Stimulated activated naive CD8-positive, alpha-beta T cell treated with anti-CD3 and anti-CD28 coated beads, Interleukin-15, Interleukin-2, amounts not matched to agents 100 U/mL and 50 U/mL, for 24 hours (primary cell): ENCODE data around the gene TGFBR3.

Experiments
- ATAC-seq: fragments of 150-1000 bp; cut with Tn5 transposase; one replicate; pipeline ENCODE4 v1.10.0; 2021
- DNase-seq: peaks from one replicate; pipeline ENCODE4 v3.0.0; 2021

Gene TGFBR3

GRCh38 chr1:91640877-91641526 lies 244.9 kb downstream of the TGFBR3 start:
- DNase-seq: no peak
- no peak for ATAC-seq

DNA sequence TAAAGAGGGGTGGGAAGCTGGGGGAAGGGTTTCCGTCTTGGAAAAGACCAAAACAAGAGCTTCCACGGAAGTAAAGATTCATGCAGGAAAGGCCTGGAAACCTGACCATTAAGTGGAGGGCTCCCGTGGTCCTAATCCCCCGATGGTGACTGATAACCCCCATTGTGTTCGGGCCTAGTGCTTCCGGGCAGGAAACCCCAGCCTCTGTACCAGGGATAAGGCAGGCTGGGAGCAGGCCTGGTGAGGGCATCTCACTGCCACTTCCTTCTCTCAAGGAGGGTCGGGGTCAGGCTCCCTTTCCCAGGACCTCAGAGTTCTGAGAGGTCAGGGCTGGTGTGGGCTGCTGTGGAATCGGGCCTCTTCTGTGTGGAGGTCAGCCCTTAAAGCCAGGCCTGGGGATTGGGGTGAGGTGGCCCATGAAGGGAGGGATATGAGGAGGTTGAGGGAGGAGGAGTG lies 248.4 kb downstream of the TGFBR3 start:
- ATAC-seq: no peak
- no peak for DNase-seq

DNA sequence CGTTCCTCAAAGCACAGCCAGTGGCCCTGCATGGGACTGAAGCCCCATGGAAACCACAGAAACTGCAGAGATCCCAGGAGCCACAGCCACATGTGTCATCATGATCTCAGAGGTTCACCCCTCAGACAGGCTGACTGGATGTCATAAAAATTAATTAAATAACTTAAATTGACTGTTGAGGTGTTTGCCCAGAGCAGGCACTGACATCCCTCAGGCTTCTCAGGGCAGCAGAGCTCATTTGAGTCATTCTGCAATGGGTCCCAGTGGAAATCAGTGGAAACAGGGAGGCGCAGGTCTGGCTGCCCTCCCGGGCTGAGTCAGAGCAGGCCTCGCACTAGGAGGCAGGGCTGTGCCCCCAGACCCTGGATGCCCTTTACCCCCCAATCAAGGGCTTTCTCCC lies 250.2 kb downstream of the TGFBR3 start:
- no peak for ATAC-seq
- no peak for DNase-seq

DNA sequence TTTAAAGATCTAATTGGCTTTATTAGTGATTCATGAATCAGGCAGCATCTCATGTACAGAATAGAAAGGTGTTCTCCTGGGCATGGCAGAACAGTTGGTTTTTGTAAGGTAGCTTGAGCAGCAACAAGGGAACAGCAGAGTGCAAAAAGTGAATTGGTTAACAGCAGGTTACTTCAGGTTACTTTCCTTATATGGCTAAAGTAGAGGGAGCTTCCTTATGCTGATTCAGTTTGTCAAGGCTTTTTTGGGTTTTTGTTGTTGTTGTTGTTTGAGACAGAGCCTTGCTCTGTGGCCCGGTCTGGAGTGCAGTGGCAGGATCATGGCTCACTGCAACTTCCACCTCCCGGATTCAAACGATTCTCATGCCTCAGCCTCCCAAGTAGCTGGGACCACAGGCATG lies 252.5 kb downstream of the TGFBR3 start:
- DNase-seq: no peak
- ATAC-seq: no peak

- ATAC-seq: no peak
These were observed 254.1 kb downstream of the TGFBR3 start for GRCh38 chr1:91631718-91632330.

DNA sequence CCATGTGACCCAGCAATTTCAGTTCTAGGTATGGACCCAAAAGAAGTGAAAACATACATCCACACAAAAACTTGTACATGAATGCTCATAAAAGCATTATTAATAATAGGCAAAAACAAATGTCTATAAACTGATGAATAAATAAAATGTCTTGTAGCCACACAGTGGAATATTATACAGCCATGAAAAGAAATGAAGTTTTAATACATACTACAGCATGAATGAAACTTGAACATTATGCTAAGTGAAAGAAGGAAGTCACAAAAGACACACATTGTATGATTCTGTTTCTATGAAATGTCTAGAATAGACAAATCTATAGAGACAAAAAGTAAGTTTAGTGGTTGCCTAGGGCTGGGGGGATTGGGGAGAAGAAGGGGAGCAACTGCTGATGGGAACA lies 255.1 kb downstream of the TGFBR3 start:
- no peak for ATAC-seq

More at GRCh38 chr1:91631718-91632330, 254.1 kb downstream of the TGFBR3 start:
- DNase-seq: no peak

More for the DNA sequence above, 255.1 kb downstream of the TGFBR3 start:
- DNase-seq: no peak
